Vagina (tissue), 2 donors: ENCODE measurements around the gene ZNF182. TPM values are rescaled to one million over a fixed set of nuclear protein-coding genes. Genes with fewer than 3 reads are reported as not detected.
"Not testable (repeated sequence)": the region's sequence is repeated elsewhere in the genome, so short reads cannot be mapped to it uniquely, and the experiment has no call there.

ENCODE experiments used
- DNase-seq, 2 donors: peaks; one replicate each; pipeline ENCODE4 v3.0.0-alpha.2; 2017; ENCODE audit errors: extremely low spot score in 2 of 2
- H3K27ac ChIP-seq: fragments of 200-600 bp; sonication (generic); one replicate; pipeline ENCODE4 v1.5.1; 2019
- H3K27me3 ChIP-seq: fragments of 200-600 bp; sonication (generic); one replicate; pipeline ENCODE4 v1.5.1; 2019
- H3K36me3 ChIP-seq, 2 donors: fragments of 200-600 bp; sonication (generic); one replicate each; pipeline ENCODE4 v1.5.1; 2017 to 2019
- H3K4me1 ChIP-seq: fragments of 200-600 bp; sonication (generic); one replicate; pipeline ENCODE4 v1.5.1; 2019
- H3K4me3 ChIP-seq, 2 donors: fragments of 200-600 bp; sonication (generic); 1 replicate in 1 of 2; 2 replicates in 1 of 2; pipeline ENCODE4 v1.5.1; 2016 to 2019
- H3K9me3 ChIP-seq: fragments of 200-600 bp; sonication (generic); one replicate; pipeline ENCODE4 v1.5.1; 2019
- CTCF ChIP-seq, 3 experiments: fragments of 450-650 bp in 2 of 3; fragments of 200-600 bp in 1 of 3; sonication (generic) in 1 of 3; IDR thresholded peaks; one replicate each; pipeline ENCODE4 v1.5.1; 2017 to 2019; ENCODE audit warnings: antibody characterized with exemption in 3 of 3, mild to moderate bottlenecking in 2 of 3, moderate library complexity in 2 of 3
- POLR2A ChIP-seq, 2 donors: fragments of 450-650 bp; IDR thresholded peaks; one replicate each; pipeline ENCODE4 v1.6.1; 2017; ENCODE audit warnings: antibody characterized with exemption in 2 of 2, mild to moderate bottlenecking in 2 of 2, moderate library complexity in 2 of 2
- POLR2AphosphoS5 ChIP-seq, 2 donors: sonication (generic); formaldehyde crosslinking; IDR thresholded peaks; one replicate each; pipeline ENCODE4 v1.9.0; 2017; ENCODE audit warnings: antibody characterized with exemption in 2 of 2, mild to moderate bottlenecking in 2 of 2, low read depth in 1 of 2; ENCODE audit not compliant: insufficient read depth in 1 of 2
- intact Hi-C: fragments of 100-400 bp; cut with DNase I; formaldehyde crosslinking; loops from one replicate; pipeline ENCODE4 v1.15.1; 2023
- total RNA-seq: library from RNA; depleted of rRNA; stranded (reverse); fragments of >200 nt; gene quantifications from one replicate; pipeline ENCODE4 v1.2.3, GENCODE V29; 2016

Gene ZNF182
- total RNA-seq, 1 donor from 2014 or later, result 4.2 TPM

GRCh38 chrX:47940448-47940847 lies 63.3 kb downstream of the ZNF182 start:
- DNase-seq, result no peak
- TF ChIP-seq POLR2AphosphoS5 (IDR thresholded peaks at IDR 0.05; ENCODE audit: insufficient read depth in 1 of 2, low read depth in 1 of 2) (no peak), CTCF (IDR thresholded peaks at IDR 0.05) (no peak), POLR2A (IDR thresholded peaks at IDR 0.05) (no peak)
- Histone ChIP-seq H3K4me3 (no peak overlapping the region), H3K36me3 (no peaks in the 10 kb centered on the region), H3K27ac (no peak overlapping the region), H3K9me3 (no peaks in the 10 kb centered on the region), H3K27me3 (no peaks in the 10 kb centered on the region), H3K4me1 (no peaks in the 10 kb centered on the region)
- intact Hi-C loops, result no loop called here

GRCh38 chrX:47936940-47937317 lies 66.9 kb downstream of the ZNF182 start:
- intact Hi-C loops, result no loop called here
- no peaks in the 10 kb centered on the region for H3K36me3 ChIP-seq
- H3K4me1 ChIP-seq, result no peaks in the 10 kb centered on the region
- DNase-seq, result no peak
- TF ChIP-seq POLR2AphosphoS5 (IDR thresholded peaks at IDR 0.05; ENCODE audit: insufficient read depth in 1 of 2, low read depth in 1 of 2) (no peak), POLR2A (IDR thresholded peaks at IDR 0.05) (no peak), CTCF (IDR thresholded peaks at IDR 0.05) (no peak)
- H3K27ac ChIP-seq, result no peak overlapping the region
- H3K27me3 ChIP-seq, result no peaks in the 10 kb centered on the region
- no peaks in the 10 kb centered on the region for H3K9me3 ChIP-seq
- no peak overlapping the region for H3K4me3 ChIP-seq

GRCh38 chrX:47936224-47936939 lies 67.4 kb downstream of the ZNF182 start:
- H3K4me3 ChIP-seq, result no peak overlapping the region
- no peaks in the 10 kb centered on the region for H3K36me3 ChIP-seq
- intact Hi-C loops, result no loop called here
- H3K9me3 ChIP-seq, result no peaks in the 10 kb centered on the region
- no peak for DNase-seq
- TF ChIP-seq POLR2AphosphoS5 (IDR thresholded peaks at IDR 0.05; ENCODE audit: insufficient read depth in 1 of 2, low read depth in 1 of 2) (no peak), POLR2A (IDR thresholded peaks at IDR 0.05) (no peak), CTCF (IDR thresholded peaks at IDR 0.05) (no peak)
- no peak overlapping the region for H3K27ac ChIP-seq
- no peaks in the 10 kb centered on the region for H3K4me1 ChIP-seq
- H3K27me3 ChIP-seq, result no peaks in the 10 kb centered on the region

- intact Hi-C loops, result no loop called here
- no peaks in the 10 kb centered on the region for H3K36me3 ChIP-seq
- H3K4me1 ChIP-seq, result no peaks in the 10 kb centered on the region
- no peaks in the 10 kb centered on the region for H3K9me3 ChIP-seq
- H3K27me3 ChIP-seq, result no peaks in the 10 kb centered on the region
- no peak for DNase-seq
- no peak for TF ChIP-seq POLR2AphosphoS5 (IDR thresholded peaks at IDR 0.05; ENCODE audit: insufficient read depth in 1 of 2, low read depth in 1 of 2)
- TF ChIP-seq POLR2A (IDR thresholded peaks at IDR 0.05), result no peak
- TF ChIP-seq CTCF (IDR thresholded peaks at IDR 0.05), result no peak
- H3K27ac ChIP-seq, result no peak overlapping the region
- H3K4me3 ChIP-seq, result no peak overlapping the region
These were observed 69.8 kb downstream of the ZNF182 start for GRCh38 chrX:47933946-47934345.

- DNase-seq, H3K36me3 ChIP-seq, H3K9me3 ChIP-seq, H3K4me3 ChIP-seq, intact Hi-C loops, H3K4me1 ChIP-seq, H3K27me3 ChIP-seq, H3K27ac ChIP-seq: not testable (repeated sequence)
These were observed 71.8 kb downstream of the ZNF182 start for GRCh38 chrX:47931970-47932369.
